GM21528 (cell line): Measurements from ENCODE around the gene IDH3A.

Experiments used
- ATAC-seq: cut with Tn5 transposase; IDR thresholded peaks from one replicate; pipeline ENCODE4 v1.9.1; 2021; ENCODE audit warnings: mild to moderate bottlenecking, moderate library complexity; ENCODE audit not compliant: unreplicated experiment, low FRiP score

The IDH3A gene

GRCh38 chr15:78200276-78200930 is 51.2 kb downstream of the IDH3A start:
- no peak for ATAC-seq

DNA sequence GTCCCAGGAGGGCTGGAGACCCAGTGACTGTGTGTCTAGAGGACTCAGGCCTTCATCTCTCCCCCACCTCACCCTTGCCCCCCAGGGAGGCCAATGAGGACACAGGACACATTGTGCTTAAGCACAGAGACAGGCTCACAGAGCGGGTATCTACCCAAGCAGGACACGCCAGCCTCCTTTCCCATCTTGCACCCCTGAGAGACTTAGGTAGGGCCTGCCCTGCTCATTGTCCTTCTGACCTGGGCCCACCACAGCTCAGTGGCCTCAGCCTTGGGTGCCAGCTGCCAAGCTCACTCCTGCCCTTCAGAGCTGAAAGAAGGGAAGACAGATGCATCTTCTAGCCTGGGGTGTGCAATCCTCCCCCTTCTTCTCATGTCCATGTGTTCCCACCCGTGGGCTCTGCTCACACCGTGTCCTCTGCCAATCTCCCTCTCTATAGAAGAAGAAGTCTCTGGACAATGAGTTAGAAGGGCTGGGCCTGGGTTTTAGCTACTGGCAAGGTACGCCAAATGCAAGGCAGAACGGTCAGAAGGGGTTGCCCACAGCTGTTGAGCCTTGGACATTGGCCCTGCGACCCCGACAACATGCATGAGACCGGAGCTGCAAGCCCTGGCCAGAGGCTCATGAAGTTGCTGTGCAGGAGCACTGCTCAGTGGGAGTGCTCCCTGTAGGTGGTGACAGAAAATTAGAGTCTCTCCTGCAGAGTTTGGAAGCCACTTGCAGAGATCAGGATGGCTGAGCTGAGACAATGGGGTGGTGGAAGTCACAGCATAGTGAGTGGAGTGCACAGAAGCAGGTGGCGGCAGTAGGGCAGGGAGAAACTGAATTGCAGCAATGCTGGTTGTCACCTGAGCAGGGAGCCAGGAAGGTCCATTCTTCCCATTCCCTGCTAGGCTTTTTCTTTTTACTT is 52.4 kb downstream of the IDH3A start:
- ATAC-seq: no peak

DNA sequence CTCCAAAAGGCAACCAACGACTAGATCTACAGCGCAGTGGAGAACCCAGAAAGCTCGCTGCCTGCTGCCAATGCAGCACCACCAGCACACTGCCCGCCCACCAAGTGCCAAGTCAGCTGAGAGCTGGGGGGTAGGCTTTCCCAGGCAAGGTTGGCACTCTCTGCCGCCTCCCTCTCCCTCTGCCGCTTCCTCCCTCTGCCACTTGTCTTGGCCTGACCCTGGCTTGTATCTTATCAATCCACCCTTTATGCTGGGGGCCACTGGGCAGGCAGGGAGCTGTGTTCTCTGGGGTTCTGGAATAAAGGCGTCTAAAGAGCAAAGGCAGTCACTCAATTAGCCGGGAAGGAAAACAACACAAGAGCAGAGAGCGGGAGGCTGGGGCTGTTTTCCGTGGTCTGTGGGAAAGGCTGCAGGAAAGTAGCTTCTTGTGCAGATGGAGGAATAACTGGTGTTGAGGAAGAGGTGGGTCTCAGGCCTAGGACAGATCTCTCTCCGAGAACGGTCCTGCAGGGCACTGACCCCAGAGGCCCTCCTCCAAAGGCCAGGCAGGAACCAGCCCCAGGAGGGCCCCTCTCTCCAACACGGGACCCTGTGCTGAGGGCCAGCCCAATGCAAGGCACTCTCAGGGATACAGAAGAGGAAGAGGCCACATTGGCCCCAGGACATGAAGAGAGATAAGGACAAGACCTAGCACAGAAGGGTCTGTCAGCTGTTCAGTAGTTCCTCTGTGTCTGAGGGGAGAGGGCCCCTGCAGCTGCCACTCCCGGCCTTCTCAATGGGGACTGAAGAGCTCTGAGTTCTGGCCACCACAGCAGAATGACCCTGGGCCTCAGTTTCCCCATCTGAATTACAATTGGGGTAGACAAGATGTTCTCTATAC is 54.4 kb downstream of the IDH3A start:
- no peak for ATAC-seq

DNA sequence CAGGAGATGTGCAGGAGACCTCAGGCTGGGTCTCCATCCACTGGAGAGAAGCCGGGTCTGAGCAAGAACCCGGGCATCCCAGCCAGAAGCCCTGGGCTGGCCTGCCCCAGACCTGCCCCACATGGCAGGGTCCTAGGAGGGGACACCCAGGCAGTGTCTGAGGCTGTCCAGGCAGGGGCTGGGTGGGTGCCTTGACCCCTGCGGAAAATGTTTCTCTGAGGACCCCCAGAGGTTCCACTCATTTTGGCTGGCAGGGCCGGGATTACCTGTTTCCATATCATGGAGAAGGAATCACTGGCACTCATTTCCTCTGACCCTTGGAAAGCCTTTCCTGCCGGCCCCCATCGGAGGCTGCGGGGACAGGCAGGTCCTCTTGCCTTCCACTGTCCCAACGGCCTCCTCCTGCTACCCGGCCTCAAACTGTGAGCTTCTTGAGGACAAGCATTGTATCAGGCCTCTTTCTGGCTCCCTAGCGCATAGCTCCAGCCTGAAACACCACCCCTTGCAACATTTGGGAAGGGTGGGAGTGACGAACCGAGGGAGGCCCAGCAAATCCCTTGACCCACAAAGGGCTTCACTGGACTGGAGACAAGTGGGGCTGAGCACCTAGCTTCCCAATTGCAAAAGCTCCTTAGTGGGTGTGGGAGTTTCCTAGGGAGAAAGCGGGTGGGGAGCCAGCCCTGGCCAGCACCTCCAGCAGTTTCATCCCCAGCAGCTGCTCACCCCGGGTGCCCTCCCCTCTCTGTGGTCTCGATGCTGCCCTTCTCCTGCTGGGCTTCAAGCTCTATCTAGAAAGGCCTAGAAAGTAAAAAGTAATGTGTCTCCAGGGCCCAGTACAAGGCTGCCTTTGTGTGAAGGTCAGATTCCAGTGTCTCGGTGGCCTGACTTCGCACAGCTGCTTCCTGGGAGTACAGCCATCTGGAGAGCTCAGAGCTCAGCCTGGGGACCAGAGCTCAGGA is 55.5 kb downstream of the IDH3A start:
- ATAC-seq: no peak

- ATAC-seq: no peak
These were observed 56.2 kb downstream of the IDH3A start for GRCh38 chr15:78205337-78205736.

- ATAC-seq: no peak
These were observed 56.7 kb downstream of the IDH3A start for GRCh38 chr15:78205856-78206255.

DNA sequence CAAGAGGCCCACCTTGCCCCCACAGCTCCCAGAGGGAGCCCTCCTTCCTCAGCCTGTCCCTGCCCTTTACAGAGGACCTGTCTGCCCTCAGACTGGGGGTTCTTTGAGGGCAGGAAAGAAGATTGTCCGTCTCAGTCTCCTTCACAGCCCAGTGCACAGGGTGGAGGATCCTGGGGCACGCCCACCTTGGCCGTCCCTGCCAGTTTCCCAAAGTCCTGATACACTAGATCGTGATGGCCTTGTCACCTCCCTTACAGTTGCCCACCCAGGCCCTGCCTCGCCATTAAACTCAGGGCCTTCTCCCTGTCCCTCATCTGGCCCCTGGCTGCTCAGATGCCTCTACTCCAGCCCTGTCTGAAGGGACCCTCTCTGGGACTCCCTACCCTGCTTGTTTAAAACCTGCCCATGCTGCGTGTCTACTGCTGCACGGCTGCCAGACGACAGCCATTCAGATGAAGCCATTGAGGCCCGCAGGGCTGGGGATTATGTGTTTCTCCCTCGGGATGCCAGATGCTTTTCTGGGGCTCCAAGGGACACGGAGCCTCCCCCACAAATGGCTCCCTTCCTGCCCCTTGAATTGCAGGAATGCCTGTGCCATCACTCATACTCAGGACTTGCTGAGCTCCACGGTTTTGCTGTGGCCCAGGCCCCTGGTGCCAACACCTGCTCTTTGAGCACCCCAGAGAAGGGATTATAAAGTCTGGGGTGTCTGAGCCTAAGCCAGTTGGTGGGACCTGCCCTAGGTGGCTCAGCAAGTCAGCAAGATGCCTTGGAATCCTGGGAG is 57.4 kb downstream of the IDH3A start:
- no peak for ATAC-seq

DNA sequence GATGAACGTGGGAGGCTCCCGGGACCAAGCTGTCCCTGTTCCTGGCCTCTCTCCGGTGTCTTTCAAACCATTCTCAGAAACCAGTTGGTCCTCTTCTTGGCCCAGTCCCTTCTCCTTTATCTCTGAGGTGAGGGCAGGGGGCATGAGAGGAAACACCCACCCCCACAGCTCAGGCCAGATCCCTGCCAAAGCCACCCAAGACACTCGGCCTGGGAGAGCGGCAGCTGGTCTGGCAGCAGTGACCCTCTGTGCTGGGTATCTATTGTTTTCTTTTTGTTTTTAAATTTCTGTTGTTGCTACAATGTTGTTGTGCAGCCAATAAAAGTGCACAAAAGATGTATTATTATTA is 57.9 kb downstream of the IDH3A start:
- no peak for ATAC-seq

DNA sequence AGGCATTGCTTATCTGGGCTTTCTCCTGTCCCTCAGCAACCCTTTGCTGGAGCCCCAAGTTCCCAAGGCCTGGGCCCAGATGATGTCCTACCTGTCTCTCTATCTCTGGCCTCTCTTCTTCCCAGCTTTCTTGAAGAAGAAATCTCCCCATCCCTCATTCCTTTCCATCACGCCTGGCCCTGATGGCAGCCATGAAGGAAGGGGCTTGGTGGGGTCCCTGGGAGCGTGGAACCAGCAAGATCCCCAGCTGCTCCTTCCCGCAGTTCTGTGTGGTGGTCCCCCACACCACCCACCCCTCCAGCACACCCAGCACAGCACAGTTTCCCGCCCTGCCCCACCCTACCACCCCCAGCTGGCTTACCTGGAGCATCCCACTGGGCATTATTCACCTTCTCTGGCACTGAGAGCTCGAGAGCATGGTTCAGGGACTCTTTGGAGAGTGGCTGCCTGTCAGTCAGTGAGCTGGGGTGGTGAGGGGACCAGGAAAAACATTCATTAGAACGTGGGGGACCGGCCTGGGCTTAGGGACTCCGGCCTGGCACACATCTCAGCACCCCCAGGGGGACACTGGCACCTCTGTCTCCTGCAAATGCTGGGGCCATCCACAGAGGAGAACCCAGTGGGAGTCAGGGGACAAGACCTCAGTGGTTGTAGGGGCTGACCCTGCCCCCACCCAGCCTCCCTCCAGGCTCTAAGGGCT is 58.6 kb downstream of the IDH3A start:
- no peak for ATAC-seq

- ATAC-seq: no peak
These were observed 59.2 kb downstream of the IDH3A start for GRCh38 chr15:78208341-78208844.

DNA sequence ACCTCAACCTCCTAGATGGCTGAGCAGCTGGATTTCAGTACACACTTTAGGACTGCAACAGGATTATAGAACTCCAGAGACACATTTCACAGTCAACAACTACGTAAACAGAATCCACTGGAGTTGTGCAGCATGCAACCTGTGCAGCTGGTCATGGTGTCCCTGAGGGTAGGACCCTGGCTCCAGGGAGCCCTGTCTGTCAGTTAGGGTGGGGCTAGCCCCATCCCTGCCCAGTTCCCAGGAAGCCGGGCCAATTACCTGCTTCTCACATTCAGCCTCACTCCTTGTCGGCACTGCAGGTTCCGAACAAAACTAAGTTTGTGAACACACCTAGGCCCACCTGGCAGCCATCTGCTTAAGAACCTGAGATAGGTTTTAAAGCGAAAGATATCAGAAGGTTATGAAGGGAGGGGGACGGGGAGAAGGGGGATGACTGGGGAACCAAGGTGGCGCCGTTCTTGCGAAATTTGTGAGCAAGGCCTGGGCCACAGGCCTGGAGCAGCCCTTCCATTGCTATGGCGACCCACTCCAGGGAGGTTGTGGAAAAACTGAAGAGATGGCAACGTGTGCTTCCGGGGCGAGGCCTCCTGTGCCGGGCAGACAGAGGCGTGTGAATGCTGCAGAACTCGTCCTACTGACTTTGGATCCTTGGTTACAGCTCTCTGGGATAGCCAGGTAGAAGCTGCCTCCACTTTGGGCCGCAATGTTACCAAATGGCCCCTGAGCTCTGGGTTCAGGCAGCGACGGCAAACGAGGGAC is 59.9 kb downstream of the IDH3A start:
- no peak for ATAC-seq

GRCh38 chr15:78209646-78210348 is 60.6 kb downstream of the IDH3A start:
- no peak for ATAC-seq

DNA sequence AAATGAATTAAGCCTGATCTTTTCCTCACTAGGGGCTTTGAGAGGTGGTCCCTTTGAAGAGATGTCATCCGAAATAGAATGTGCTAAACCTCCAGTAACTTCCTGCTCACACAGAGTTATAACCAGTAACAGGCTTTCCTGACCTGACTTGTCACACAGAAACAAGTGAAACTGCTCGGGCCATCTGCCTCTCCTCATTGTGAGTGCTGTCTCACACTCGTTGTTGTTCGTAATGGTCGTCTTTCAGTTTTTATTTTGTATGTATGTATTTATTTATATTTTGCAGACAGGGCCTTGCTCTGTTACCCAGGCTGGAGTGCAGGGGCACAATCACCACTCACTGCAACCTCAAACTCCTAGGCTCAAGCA is 61.2 kb downstream of the IDH3A start:
- ATAC-seq: no peak

- ATAC-seq: no peak
These were observed 62.2 kb downstream of the IDH3A start for GRCh38 chr15:78211189-78211921.

- no peak for ATAC-seq
These were observed 62.8 kb downstream of the IDH3A start for GRCh38 chr15:78212008-78212407.
